LNCAP (cell line): ENCODE results near the gene HSF4.

Experiments
- CTCF ChIP-seq: fragments of 450-650 bp; IDR thresholded peaks from 2 replicates; pipeline ENCODE4 v1.5.1; 2017; ENCODE audit warnings: mild to moderate bottlenecking

Gene HSF4

GRCh38 chr16:67157892-67158635 lies 6.5 kb upstream of the HSF4 start:
- no peak for TF ChIP-seq CTCF

- TF ChIP-seq CTCF, result no peak
Observed at GRCh38 chr16:67158637-67159600, 5.6 kb upstream of the HSF4 start.

- no peak for TF ChIP-seq CTCF
Observed at GRCh38 chr16:67161595-67162058, 2.9 kb upstream of the HSF4 start.

GRCh38 chr16:67162506-67163163 lies 1.9 kb upstream of the HSF4 start:
- TF ChIP-seq CTCF, result no peak

- TF ChIP-seq CTCF, result no peak
Observed at GRCh38 chr16:67163164-67163998, 1.2 kb upstream of the HSF4 start.

- no peak for TF ChIP-seq CTCF
Observed at GRCh38 chr16:67163999-67164558, 466 bp upstream of the HSF4 start.
